Stimulated activated CD8-positive, alpha-beta memory T cell treated with anti-CD3 and anti-CD28 coated beads, Interleukin-7, amount 100 ng/mL, for 4 hours (primary cell): Measurements from ENCODE around the gene FAR1.

ENCODE experiments used
- DNase-seq, 2 donors: peaks; one replicate each; pipeline ENCODE4 v3.0.0-alpha.2; 2020; ENCODE audit warnings: low read depth in 2 of 2

FAR1 gene

GRCh38 chr11:13777341-13777985, 109.0 kb downstream of the FAR1 start:
- DNase-seq = no peak

- DNase-seq = no peak
Measured at GRCh38 chr11:13778345-13778744, 109.9 kb downstream of the FAR1 start.

- no peak for DNase-seq
Measured at GRCh38 chr11:13781153-13781552, 112.7 kb downstream of the FAR1 start.
